Erythroblast (primary cell): ENCODE measurements around the gene NTRK2.

Experiments used
- GATA1 ChIP-seq: IDR thresholded peaks from 2 replicates; pipeline ENCODE4 v1.6.1; 2011; ENCODE audit warnings: low read depth, mild to moderate bottlenecking, control low read depth, low read length, moderate library complexity
- POLR2A ChIP-seq: IDR thresholded peaks from 2 replicates; pipeline ENCODE4 v1.6.1; 2011; ENCODE audit warnings: mild to moderate bottlenecking, low read length

GRCh38 chr9:84673806-84674205 is 4.3 kb downstream of the NTRK2 start:
- no peak for TF ChIP-seq POLR2A
- no peak for TF ChIP-seq GATA1
